SU-DHL-6 (cell line): Measurements from ENCODE around the gene KBTBD13.

ENCODE experiments used
- H2AFZ ChIP-seq: fragments of 200-600 bp; sonication (generic); 2 replicates; pipeline ENCODE4 v1.6.1; 2014; ENCODE audit warnings: low read depth, mild to moderate bottlenecking, moderate library complexity, mixed read lengths, antibody characterized with exemption, low read length; ENCODE audit not compliant: severe bottlenecking
- H3F3A ChIP-seq: fragments of 200-600 bp; shearing (Covaris generic); 2 replicates; pipeline ENCODE4 v1.6.0; 2016; ENCODE audit warnings: antibody characterized with exemption, mild to moderate bottlenecking; ENCODE audit not compliant: insufficient read depth
- H3K27ac ChIP-seq: fragments of 200-600 bp; sonication (generic); 2 replicates; pipeline ENCODE4 v1.5.1; 2016; ENCODE audit warnings: low read depth, mild to moderate bottlenecking, low read length, moderate library complexity, mixed read lengths
- H3K27me3 ChIP-seq: fragments of 200-600 bp; sonication (generic), shearing (Covaris generic); 2 replicates; pipeline ENCODE4 v1.6.0; 2014; ENCODE audit warnings: mild to moderate bottlenecking, low read length
- H3K36me3 ChIP-seq: fragments of 200-600 bp; sonication (generic); 2 replicates; pipeline ENCODE4 v1.6.1; 2014; ENCODE audit warnings: mild to moderate bottlenecking, low read length, mixed read lengths
- H3K4me2 ChIP-seq: fragments of 300-600, 200-600 bp; shearing (Covaris generic), sonication (generic); 2 replicates; pipeline ENCODE4 v1.6.0; 2014; ENCODE audit warnings: low read length, low read depth, mild to moderate bottlenecking; ENCODE audit not compliant: poor library complexity, severe bottlenecking
- H3K4me3 ChIP-seq: fragments of 200-600 bp; sonication (generic); 2 replicates; pipeline ENCODE4 v1.5.1; 2014; ENCODE audit warnings: antibody characterized with exemption, low read length, mild to moderate bottlenecking, mixed read lengths; ENCODE audit not compliant: insufficient read depth, poor library complexity, severe bottlenecking
- H3K79me2 ChIP-seq: fragments of 200-600 bp; sonication (generic); 2 replicates; pipeline ENCODE4 v1.6.1; 2014; ENCODE audit warnings: mild to moderate bottlenecking, low read length, moderate library complexity; ENCODE audit not compliant: insufficient read depth
- H3K9ac ChIP-seq: fragments of 200-600 bp; sonication (generic); 2 replicates; pipeline ENCODE4 v1.7.0; 2014; ENCODE audit warnings: mild to moderate bottlenecking, low read length
- H3K9me2 ChIP-seq: fragments of 200-600 bp; sonication (generic); replicated peaks from 2 replicates; pipeline ENCODE4 v1.6.1; 2014; ENCODE audit warnings: low read length; ENCODE audit not compliant: insufficient read depth
- H3K9me3 ChIP-seq: fragments of 200-600 bp; sonication (generic); 2 replicates; pipeline ENCODE4 v1.6.1; 2014; ENCODE audit warnings: low read length, mixed read lengths; ENCODE audit not compliant: insufficient read depth
- H4K20me1 ChIP-seq: fragments of 200-600 bp; sonication (generic); 2 replicates; pipeline ENCODE4 v1.6.1; 2014; ENCODE audit warnings: low read depth, mild to moderate bottlenecking, antibody characterized with exemption, low read length, moderate library complexity, mixed read lengths
- EZH2phosphoT487 ChIP-seq: fragments of 200-600 bp; sonication (generic), shearing (Covaris generic); conservative IDR thresholded peaks from 2 replicates; pipeline ENCODE4 v1.6.1; 2018; ENCODE audit warnings: mild to moderate bottlenecking, antibody characterized with exemption, low read length, moderate library complexity, mixed read lengths
- TF ChIP-seq, protein P1 (sequence below): fragments of 200-600 bp; sonication (generic); IDR thresholded peaks from one replicate; pipeline ENCODE4 v1.5.1; 2017; ENCODE audit warnings: antibody characterized with exemption, mild to moderate bottlenecking, low read length, moderate library complexity; ENCODE audit not compliant: insufficient read depth, poor library complexity, severe bottlenecking

The KBTBD13 gene

DNA sequence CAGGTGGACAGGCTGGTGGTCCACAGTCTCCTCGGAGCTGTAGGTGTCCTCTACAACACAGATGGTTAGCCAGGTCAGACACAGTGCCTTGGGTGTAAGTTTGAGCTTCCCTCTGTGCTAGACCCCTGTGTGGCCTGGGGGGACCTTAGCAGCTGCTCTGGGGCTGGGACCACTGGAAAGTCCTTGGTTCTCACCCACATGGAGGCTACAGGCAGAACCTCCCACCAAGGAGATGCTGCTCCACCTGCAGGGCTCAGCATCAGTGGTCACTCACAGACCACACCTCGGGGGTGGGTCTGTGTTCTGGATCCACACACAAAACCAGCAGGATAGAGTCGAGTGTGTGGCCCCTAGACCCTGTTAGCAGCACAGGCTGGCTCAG, 17.2 kb upstream of the KBTBD13 start:
- H2AFZ ChIP-seq, result no peak overlapping the region
- H3K27me3 ChIP-seq, result no peaks in the 10 kb centered on the region
- H3K9ac ChIP-seq, result no peak overlapping the region
- H3K9me2 ChIP-seq, result no peaks in the 10 kb centered on the region
- no peaks in the 10 kb centered on the region for H3F3A ChIP-seq
- TF ChIP-seq EZH2phosphoT487, result no peak
- TF ChIP-seq, protein P1, sequence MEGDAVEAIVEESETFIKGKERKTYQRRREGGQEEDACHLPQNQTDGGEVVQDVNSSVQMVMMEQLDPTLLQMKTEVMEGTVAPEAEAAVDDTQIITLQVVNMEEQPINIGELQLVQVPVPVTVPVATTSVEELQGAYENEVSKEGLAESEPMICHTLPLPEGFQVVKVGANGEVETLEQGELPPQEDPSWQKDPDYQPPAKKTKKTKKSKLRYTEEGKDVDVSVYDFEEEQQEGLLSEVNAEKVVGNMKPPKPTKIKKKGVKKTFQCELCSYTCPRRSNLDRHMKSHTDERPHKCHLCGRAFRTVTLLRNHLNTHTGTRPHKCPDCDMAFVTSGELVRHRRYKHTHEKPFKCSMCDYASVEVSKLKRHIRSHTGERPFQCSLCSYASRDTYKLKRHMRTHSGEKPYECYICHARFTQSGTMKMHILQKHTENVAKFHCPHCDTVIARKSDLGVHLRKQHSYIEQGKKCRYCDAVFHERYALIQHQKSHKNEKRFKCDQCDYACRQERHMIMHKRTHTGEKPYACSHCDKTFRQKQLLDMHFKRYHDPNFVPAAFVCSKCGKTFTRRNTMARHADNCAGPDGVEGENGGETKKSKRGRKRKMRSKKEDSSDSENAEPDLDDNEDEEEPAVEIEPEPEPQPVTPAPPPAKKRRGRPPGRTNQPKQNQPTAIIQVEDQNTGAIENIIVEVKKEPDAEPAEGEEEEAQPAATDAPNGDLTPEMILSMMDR, result no peak
- no peak overlapping the region for H3K4me2 ChIP-seq
- no peaks in the 10 kb centered on the region for H3K79me2 ChIP-seq
- H3K36me3 ChIP-seq, result no peaks in the 10 kb centered on the region
- H3K4me3 ChIP-seq, result no peak overlapping the region
- no peaks in the 10 kb centered on the region for H4K20me1 ChIP-seq
- H3K27ac ChIP-seq, result no peak overlapping the region
- no peaks in the 10 kb centered on the region for H3K9me3 ChIP-seq

DNA sequence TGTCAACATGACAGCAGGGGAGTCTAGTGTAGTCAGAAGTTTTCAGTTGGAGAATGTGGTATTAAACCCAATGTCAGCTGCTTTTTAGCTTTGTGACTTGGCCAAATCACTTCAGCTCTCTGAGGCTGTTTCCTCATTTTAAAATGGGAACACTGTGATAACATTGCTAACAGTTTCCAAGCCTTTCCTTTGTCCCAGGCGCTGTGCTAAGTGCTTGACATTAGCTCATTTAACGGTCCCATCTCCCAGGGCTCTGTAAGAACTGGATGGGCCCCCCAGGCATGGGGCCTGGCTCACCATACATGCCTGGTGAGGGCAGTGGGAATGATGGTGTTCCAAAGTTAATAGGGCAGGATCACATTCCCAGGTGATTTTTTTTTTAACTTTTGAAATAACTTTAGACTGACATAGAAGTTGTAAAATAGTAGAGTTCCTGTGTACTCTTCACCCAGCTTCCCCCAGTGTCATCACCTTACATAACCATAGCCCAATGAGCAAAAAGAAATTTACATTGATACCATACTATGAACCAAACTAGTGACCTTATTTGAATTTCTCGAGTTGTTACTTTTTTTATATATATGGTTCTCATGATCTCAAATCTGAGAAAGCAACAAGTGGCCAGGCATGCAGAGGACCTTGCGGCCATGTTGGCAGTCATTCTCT, 16.5 kb upstream of the KBTBD13 start:
- Histone ChIP-seq H3K27ac (no peak overlapping the region), H3K9me2 (no peaks in the 10 kb centered on the region), H3K9me3 (no peaks in the 10 kb centered on the region), H3K9ac (no peak overlapping the region), H3K27me3 (no peaks in the 10 kb centered on the region), H3K4me3 (no peak overlapping the region), H2AFZ (no peak overlapping the region), H3K36me3 (no peaks in the 10 kb centered on the region), H3K79me2 (no peaks in the 10 kb centered on the region), H3K4me2 (no peak overlapping the region), H4K20me1 (no peaks in the 10 kb centered on the region), H3F3A (no peaks in the 10 kb centered on the region)
- TF ChIP-seq EZH2phosphoT487, result no peak
- TF ChIP-seq, protein P1, result no peak

DNA sequence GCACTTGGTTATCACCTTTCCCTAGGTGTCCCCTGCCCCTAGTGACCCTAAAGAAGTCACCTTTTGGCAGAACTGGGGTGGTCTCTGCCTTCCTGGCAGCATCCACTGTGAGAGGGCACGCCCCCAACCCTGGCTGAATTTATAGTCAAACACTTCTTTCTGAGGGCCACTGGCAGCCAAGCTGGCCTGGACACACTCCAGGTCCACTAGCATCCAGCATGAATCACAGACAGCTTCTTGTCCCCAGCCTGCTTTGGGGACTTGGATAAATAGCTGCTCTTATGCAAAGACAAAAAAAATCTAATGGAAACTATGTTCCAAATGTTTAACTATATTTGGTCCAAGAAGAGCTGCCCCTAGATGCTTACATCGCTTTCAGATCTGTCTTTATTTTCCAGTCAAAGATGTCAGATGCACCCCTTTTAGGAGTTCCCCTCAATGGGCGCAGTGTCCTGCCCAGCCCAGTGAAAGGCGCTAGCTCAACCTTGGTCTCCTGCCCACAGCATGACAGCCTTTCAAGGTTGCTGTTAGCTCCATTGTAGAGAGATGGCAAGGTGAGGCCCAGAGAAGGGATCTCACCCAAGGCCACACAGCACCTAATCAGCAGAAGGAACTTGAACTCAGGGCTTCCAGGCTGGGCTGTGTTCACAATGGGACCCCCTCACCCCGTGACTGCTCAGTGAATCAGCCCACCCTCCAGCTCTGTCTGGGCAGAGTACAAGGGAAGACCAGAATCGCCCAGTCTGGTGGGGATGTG, 15.7 kb upstream of the KBTBD13 start:
- Histone ChIP-seq H3K4me3 (no peak overlapping the region), H3K79me2 (no peaks in the 10 kb centered on the region), H3K4me2 (no peak overlapping the region), H3K9me3 (no peaks in the 10 kb centered on the region), H3K36me3 (no peaks in the 10 kb centered on the region), H3K27ac (no peak overlapping the region), H3F3A (no peaks in the 10 kb centered on the region), H4K20me1 (no peaks in the 10 kb centered on the region), H3K9ac (no peak overlapping the region), H3K27me3 (no peaks in the 10 kb centered on the region), H2AFZ (no peak overlapping the region), H3K9me2 (no peaks in the 10 kb centered on the region)
- TF ChIP-seq, protein P1, result no peak
- no peak for TF ChIP-seq EZH2phosphoT487
